HG03175 (cell line): Measurements from ENCODE around the gene CEP128.

Experiments used
- ATAC-seq: cut with Tn5 transposase; IDR thresholded peaks from one replicate; pipeline ENCODE4 v1.9.1; 2021; ENCODE audit warnings: mild to moderate bottlenecking, moderate library complexity; ENCODE audit not compliant: unreplicated experiment

The CEP128 gene

DNA sequence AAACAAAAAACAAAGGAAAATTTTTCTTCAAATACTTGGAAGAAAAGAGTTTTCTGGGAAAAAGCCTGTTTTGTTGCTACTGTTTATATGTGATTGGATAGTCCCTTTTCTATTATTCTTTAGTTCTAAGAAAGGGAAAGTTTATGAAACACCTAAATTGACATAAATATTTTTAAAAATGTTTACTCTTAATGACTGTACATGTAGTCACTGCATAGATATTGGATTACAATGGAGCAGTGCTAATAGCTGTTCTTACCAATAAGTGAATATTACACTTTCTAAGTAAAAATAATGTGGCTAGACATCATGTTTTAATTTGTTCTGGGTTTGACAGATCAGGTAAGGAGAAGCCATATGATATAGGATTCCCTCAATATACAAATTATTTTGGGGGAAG is 377.5 kb downstream of the CEP128 start:
- no peak for ATAC-seq

GRCh38 chr14:80560800-80561657 is 380.5 kb downstream of the CEP128 start:
- peak; percentile 99 for ATAC-seq

- no peak for ATAC-seq
Measured at GRCh38 chr14:80554139-80554538, 387.4 kb downstream of the CEP128 start.

GRCh38 chr14:80549141-80549540 is 392.4 kb downstream of the CEP128 start:
- ATAC-seq = no peak

DNA sequence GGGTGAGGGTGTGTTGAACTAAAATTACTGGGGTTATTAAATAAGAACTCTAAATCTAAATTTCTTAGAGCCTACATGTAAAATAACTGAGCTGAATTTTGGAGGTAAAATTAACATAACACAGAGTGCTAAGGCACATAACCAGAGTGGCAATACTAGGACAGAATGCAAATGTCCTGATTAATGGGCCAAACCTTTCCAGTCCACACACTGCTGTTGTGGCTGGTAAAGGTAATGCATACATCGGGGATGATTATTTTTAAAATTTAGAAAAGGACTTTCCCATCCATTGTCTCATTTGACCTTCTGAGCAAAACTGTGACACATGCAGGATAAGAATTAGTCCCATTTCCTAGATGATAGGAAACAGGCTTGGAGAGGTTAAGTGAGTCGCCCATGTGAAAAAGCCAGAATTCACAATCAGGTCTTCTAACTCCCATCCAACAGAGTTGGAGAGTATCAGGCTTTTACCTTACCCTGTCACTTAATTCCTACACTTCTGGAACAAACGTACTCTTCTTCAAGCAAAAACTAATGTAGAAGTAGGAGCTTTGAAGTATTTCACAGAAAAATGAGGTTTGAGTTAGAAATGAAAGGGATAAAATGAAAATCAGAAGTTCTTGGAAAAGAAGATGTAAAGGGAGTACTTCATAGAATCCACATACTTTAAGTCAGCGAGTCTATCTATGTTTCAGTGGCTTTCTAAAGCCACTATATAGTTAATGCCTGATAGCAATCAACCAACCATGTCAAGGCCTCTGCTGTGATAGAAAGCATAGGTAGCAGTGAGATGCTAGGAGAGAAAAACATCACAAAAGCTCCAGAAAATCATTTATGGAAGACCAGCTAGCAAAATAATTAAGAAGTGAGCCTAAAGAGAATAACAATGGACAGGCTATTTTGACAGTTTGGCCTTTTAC is 395.3 kb downstream of the CEP128 start:
- ATAC-seq = no peak

GRCh38 chr14:80544366-80544765 is 397.2 kb downstream of the CEP128 start:
- ATAC-seq = no peak

- no peak for ATAC-seq
Measured at GRCh38 chr14:80543211-80543610, 398.3 kb downstream of the CEP128 start.

GRCh38 chr14:80538633-80539375 is 402.7 kb downstream of the CEP128 start:
- no peak for ATAC-seq

GRCh38 chr14:80537626-80538025 is 403.9 kb downstream of the CEP128 start:
- ATAC-seq = no peak

GRCh38 chr14:80536456-80536855 is 405.1 kb downstream of the CEP128 start:
- ATAC-seq = no peak

GRCh38 chr14:80535171-80535570 is 406.4 kb downstream of the CEP128 start:
- ATAC-seq = no peak

GRCh38 chr14:80523518-80524117 is 417.9 kb downstream of the CEP128 start:
- no peak for ATAC-seq

DNA sequence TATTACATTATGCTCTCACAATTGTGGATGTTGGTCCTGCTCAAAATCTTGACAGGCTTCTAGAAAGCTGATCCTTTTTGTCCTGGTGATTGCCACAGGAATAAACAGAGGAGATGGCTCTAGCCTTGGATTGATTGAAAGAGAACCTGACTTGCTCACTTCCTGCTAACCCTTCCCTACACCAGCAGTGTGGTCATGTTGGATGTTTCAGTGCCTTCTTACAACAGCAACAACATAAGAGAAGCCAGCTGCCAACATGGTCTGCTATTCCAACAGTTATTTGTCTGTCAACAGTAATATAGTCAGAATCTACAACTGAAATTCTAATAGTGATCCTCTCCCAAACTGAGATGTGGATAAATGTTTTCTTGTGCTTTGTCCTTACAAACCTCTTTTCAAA is 418.6 kb downstream of the CEP128 start:
- no peak for ATAC-seq

DNA sequence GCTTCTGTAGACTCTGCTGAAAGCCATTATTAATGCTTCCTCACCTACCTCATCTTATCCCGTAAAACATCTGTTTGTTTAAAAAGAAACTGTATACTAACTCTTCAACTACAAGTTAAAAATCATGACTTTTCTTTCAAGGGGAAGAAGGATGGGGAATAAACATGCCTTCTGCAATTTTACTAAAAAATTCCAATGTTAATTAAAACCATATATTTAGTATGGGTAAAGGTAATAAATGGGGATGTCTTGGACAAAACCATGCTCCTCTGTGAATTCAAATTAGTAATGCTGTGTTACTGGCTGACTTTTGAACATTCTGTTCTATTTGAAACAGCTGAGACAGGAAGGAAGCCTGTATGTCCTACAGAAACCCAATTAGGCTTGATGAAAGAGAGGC is 419.1 kb downstream of the CEP128 start:
- ATAC-seq = no peak

- ATAC-seq = no peak
Measured at GRCh38 chr14:80521456-80521855, 420.1 kb downstream of the CEP128 start.

DNA sequence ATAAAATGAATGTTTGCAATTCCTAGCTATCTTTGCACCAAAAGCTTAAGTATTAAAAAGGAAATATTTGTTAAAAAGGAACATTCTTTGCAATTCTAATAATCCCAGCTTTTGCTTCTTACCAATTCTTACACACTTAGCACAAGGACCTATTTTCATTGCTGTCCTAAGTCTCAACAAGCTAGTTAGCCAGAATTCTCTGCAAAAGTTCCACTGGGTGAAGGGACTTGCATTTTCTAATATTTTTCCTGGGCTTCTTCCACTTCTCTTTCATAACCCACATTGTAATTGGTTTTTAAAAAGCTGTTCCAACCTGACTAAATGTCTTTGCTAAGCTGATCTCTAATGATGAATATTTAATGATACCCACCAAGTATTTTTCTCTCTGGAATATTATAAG is 422.5 kb downstream of the CEP128 start:
- ATAC-seq = no peak

- no peak for ATAC-seq
Measured at GRCh38 chr14:80518173-80518572, 423.4 kb downstream of the CEP128 start.

DNA sequence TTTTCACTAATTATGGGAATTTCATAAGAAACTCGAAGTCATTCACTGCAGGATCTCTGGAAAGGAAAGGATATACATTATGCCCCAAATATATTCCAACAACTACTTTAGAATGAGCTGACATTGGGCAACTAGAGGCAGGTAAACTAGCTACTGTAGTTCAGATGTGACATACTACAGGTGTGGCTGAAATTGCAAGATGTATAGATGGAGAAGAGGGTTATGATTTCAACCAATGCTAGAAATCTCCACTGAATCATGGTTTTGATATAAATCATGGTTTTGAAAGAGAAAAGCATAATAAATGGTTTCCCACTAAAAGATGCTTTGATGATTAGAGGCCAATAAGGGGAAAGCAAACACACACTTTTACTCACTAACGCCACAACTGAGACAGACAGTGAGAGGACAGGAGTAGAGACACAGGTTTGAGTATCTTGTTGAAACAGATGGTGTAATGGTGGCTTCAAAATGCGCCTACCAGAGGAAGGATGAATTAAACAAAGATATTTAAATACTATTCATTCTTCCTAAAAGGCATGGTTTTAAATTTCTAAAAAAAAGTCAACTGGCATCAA is 434.2 kb downstream of the CEP128 start:
- ATAC-seq = no peak

DNA sequence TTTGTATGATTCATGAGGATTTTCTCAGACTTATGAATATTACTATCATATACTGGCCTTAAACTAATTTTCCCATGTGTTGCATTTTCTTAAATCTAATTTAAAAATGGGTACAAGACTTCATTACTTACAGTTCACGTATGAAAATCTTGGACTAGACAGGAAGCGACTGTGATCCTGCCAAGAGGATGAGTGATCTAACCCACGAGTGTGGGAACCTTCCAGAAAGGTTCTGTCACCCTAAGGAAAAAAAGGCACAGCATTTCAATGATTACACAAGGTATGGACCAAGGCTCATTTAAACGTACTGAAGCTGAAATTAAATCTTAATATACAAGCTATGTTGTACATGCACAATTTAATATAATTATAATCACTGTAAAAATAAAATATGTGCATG is 436.8 kb downstream of the CEP128 start:
- ATAC-seq = no peak

DNA sequence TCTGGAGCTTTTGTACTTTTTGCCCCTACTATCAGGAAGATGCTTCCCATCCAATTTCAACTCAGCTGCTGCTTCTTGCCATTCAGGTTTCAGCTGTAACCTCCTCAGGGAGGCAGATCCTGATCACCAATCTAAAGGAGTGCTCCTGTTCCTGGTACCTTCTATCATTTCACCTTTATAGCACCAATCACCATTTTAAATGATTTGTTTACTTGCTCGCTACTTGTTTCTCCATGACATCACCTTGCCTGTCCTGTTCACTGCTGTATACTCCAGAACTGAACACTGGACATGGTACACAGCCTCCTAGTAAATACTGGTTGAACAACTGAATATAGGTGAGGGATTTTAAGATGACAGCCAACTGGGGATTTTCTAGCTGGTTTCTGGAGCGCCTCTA is 443.0 kb downstream of the CEP128 start:
- ATAC-seq = no peak
